Mammary epithelial cell (primary cell): Measurements from ENCODE around the gene AKT3.

Source experiments
- CTCF ChIP-seq, 2 donors: IDR thresholded peaks in 1 of 2; conservative IDR thresholded peaks in 1 of 2; 2 replicates each; pipeline ENCODE4 v1.5.1; 2011 to 2012; ENCODE audit warnings: inconsistent platforms in 2 of 2, low read length in 2 of 2, mild to moderate bottlenecking in 2 of 2, control low read depth in 1 of 2, low read depth in 1 of 2; ENCODE audit not compliant: insufficient read depth in 1 of 2; ENCODE audit errors: extremely low read depth in 1 of 2
- EZH2 ChIP-seq: IDR thresholded peaks from 2 replicates; pipeline ENCODE4 v1.6.1; 2012; ENCODE audit warnings: low read length, inconsistent platforms, borderline replicate concordance

- TF ChIP-seq CTCF (conservative IDR thresholded peaks at IDR 0.05 in 1 of 2, IDR thresholded peaks at IDR 0.05 in 1 of 2; ENCODE audit: extremely low read depth in 1 of 2, insufficient read depth in 1 of 2, low read depth in 1 of 2, low read length in 2 of 2) (no peak), EZH2 (no peak)
Measured at GRCh38 chr1:243848165-243848857, 1.7 kb downstream of the AKT3 start.
